Astrocyte (in vitro differentiated cells and primary cell): ENCODE measurements around the gene DNMT3B.

Experiments
- CTCF ChIP-seq: IDR thresholded peaks from 2 replicates; pipeline ENCODE4 v1.5.1; 2011; ENCODE audit warnings: low read depth, mild to moderate bottlenecking, inconsistent platforms, low read length, moderate library complexity; ENCODE audit not compliant: insufficient read depth
- EZH2 ChIP-seq: IDR thresholded peaks from 2 replicates; pipeline ENCODE4 v1.6.1; 2012; ENCODE audit warnings: mild to moderate bottlenecking, low read length, inconsistent platforms; ENCODE audit not compliant: insufficient read depth

DNA sequence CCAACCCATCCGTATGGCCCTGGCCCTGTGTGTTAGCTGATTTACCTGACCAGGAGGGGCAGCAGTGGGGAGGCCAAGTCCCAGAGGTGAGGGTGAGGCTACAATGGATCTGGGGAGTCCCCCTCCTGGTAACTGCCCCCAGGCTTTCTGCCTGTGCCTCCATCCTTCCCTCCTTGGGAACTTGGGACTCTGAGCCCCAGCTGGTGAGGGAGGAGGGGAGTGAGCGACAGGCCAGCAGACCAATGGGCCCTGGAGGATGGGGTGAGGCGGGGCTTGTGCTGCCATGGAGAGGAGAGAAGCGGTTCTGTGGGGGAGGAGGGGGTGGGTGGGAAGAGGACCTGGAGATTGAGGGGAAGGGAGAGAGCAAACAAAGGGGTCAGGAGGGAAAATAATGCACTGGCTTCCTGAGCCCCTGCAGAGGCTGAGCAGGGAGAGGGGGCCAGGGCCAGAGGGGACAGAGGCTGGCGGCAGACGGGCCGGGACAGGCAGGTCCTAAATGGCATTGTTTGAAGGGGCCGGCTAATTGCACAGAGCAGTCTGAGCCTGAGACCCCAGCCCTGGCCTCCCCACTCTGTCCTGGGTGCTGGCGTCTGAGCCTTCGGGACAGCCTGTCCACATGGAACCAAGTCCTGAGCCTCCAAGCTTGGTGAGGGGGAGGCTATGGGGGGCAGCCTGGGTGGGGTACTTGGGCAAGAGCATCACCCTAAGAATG is 17.5 kb downstream of the DNMT3B start:
- TF ChIP-seq CTCF (no peak), EZH2 (no peak)
